Measurements from ENCODE around the gene B4GALNT4. TPM values are rescaled to one million over a fixed set of nuclear protein-coding genes. Genes with fewer than 3 reads are reported as not detected.
"Not testable (repeated sequence)": the region's sequence is repeated elsewhere in the genome, so short reads cannot be mapped to it uniquely, and the experiment has no call there.

Gene B4GALNT4
- total RNA-seq, 1 donor = 3.5 TPM

- DNase-seq (ENCODE audit: low read depth in 2 of 3, low spot score in 2 of 3) = no peak
Observed at GRCh38 chr11:404551-405264, 35.4 kb downstream of the B4GALNT4 start.

GRCh38 chr11:405323-405953, 36.1 kb downstream of the B4GALNT4 start:
- DNase-seq (ENCODE audit: low read depth in 2 of 3, low spot score in 2 of 3) = no peak

DNA sequence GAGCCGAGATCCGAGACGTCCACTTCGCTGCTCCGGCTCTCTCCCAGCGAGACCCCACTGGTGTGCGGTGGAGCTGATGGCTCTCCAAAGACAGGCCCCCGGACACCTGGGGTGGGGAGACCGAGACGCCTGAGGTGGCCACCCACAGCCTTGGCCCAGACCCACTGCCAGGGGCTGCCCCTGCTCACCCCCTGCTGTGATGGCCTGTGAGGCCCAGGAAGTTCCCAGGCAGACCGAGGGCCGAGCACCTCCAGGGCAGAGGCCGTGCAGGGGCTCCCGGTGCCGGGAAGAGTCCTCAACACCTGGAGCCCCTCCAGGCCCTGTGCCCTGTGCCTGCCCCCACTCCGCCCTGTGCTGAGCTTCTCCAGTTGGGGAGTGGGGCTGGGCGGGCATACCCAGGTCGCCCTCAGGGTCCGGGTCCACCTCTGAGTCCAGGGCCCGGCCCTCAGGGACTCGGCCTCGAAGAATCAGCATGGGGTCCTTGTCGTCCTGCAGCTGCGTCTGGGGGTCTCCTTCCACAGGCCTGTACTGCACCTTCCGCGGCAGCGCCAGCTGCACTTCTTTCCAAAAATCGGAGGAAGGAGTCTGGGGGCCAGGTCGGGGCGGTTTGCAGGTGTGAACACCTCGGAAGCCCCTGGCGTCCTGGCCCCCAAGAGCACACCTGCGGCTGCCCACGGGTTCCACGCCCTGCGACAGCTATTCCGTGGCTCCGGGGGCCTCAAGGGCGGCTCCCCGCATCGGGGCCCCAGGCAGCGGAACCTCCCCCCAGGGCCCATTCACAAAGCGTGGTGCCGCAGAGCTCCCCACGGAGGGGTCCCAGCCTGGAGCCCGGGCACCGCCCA, 36.9 kb downstream of the B4GALNT4 start:
- no peak for DNase-seq (ENCODE audit: low read depth in 2 of 3, low spot score in 2 of 3)

- DNase-seq (ENCODE audit: low read depth in 2 of 3, low spot score in 2 of 3) = peak; percentile 85 to 95 (median 95)
Observed at GRCh38 chr11:406796-407650, 37.7 kb downstream of the B4GALNT4 start.

- no peak for DNase-seq (ENCODE audit: low read depth in 2 of 3, low spot score in 2 of 3)
Observed at GRCh38 chr11:407651-408123, 38.4 kb downstream of the B4GALNT4 start.

DNA sequence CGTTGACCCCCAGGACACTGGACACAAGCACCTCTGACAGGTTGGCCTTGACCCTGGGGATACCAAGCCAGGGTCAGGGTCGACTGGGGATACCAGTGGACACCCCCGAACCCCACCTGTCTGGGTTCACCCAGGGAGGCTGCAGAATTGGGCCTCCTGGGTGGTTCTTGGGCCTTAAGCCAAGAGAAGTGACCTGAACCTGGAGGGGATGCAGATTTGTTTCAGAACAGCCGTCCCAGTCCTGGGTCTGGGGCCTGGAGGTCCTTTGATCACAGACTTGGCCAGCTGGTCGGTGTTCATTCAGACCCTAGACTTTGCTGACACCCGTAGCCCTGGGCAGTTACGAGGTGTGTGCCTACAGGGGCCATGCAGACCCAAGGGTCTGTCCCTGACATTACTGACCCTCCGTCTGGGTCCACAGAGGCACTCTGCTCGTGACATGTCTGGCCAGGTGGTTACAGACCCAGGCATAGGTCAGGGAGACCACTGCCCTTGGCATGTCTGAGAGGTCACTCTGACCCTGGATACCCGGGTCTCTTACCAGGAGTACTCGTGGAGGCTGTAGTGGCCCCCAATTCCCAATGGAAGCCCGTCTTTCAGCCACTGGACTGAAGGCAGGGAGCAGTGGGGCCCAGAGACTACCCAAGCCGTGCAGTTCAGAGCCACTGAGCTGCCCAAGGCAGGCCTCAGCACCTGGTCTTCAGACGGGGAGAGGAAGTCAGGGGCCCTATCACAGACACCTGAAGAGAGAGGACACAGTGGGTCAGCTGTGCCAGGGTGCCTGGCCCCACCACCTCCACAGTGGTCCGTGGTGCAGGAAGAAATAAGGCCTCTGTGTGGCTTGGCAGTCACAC, 39.1 kb downstream of the B4GALNT4 start:
- no peak for DNase-seq (ENCODE audit: low read depth in 2 of 3, low spot score in 2 of 3)

DNA sequence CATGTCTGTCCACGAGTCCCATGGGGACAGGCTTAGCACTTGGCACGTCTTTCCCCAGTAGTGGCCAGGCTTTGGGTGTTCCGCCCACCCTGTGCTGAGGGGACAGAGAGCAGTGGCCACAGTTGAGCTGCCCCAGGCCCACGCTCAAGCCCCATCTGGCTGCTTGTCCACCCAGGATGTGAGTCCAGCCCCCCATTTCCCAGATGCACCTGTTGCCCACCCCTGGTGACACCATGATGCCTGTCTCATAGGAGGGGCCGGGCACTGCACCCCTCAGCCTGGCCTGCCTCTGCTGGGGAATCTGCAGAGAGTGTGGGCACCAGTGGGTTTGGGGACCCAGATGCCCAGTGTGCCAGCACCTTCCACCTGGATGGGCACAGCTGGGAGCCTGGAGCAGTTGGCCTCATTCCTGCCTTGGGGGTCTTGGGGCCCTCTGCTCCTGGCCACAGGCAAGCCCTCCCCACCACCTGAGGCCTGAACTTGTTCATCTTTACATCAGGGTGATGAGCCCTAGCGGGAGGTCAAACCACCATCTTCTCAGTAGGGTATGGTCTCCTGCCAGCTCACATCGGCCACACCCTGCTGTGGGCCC, 39.8 kb downstream of the B4GALNT4 start:
- no peak for DNase-seq (ENCODE audit: low read depth in 2 of 3, low spot score in 2 of 3)

- DNase-seq (ENCODE audit: low read depth in 2 of 3, low spot score in 2 of 3) = no peak
Observed at GRCh38 chr11:409600-410483, 40.5 kb downstream of the B4GALNT4 start.

DNA sequence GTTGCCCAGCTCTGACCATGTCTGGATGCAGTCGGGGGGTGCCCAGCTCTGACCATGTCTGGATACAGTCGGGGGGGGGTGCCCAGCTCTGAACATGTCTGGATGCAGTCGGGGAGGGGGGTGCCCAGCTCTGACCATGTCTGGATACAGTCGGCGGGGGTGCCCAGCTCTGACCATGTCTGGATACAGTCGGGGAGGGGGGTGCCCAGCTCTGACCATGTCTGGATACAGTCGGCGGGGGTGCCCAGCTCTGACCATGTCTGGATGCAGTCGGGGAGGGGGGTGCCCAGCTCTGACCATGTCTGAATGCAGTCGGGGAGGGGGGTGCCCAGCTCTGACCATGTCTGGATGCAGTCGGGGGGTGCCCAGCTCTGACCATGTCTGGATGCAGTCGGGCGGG, 41.4 kb downstream of the B4GALNT4 start:
- not testable (repeated sequence) for DNase-seq (ENCODE audit: low read depth in 2 of 3, low spot score in 2 of 3)

GRCh38 chr11:411520-411919, 42.2 kb downstream of the B4GALNT4 start:
- DNase-seq (ENCODE audit: low read depth in 2 of 3, low spot score in 2 of 3) = not testable (repeated sequence)

DNA sequence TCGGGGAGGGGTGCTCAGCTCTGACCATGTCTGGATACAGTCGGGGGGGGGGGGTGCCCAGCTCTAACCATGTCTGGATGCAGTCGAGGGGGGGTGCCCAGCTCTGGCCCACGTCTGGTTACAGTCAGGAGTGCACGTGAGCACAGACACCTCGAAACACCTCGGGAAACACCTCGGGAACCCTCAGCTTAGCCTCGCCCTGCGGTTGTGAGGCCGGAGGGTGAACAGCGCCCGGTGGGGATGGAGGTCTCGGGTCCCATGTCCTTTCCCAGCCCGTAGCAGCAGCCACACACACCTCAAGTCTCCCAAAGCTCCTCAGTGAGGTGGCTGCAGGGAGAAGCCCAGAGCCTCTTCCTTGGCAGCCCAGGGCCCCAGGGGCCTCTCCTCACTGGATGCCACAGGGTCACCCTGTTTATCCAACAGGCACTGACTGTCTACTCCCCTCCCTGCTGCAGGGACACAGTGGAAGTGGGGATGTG, 43.4 kb downstream of the B4GALNT4 start:
- no peak for DNase-seq (ENCODE audit: low read depth in 2 of 3, low spot score in 2 of 3)

GRCh38 chr11:413120-414081, 44.1 kb downstream of the B4GALNT4 start:
- no peak for DNase-seq (ENCODE audit: low read depth in 2 of 3, low spot score in 2 of 3)

GRCh38 chr11:414318-414857, 45.1 kb downstream of the B4GALNT4 start:
- no peak for DNase-seq (ENCODE audit: low read depth in 2 of 3, low spot score in 2 of 3)

GRCh38 chr11:415640-416041, 46.3 kb downstream of the B4GALNT4 start:
- no peak for DNase-seq (ENCODE audit: low read depth in 2 of 3, low spot score in 2 of 3)

GRCh38 chr11:416051-416756, 46.9 kb downstream of the B4GALNT4 start:
- no peak for DNase-seq (ENCODE audit: low read depth in 2 of 3, low spot score in 2 of 3)

Measured in hematopoietic multipotent progenitor cell (in vitro differentiated cells).